ENCODE data around the gene SMOC1.

DNA sequence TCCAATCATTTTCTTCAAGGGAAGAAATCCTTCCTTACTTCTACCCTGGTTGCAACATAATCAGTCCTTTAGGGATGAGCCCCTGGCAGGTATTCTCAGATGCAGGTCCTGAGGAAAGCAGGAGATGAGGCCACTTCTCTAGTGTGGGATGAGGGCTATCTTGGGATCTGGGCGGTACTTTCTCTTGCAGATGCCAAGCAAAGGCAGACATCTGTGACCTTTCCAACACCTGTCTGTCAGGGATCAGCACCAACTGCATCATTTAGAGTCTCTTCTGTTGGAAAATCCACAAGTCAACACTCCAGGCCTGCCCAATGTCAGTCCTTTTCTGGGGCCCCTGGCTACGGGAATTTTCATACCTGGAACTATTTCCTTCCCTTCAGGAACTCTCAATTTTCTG is 180.3 kb downstream of the SMOC1 start:
- TF ChIP-seq CTCF (IDR thresholded peaks at IDR 0.05; ENCODE audit: low read depth, low read length) (no peak), MAX (IDR thresholded peaks at IDR 0.05; ENCODE audit: low read depth, low read length) (no peak), POLR2A (IDR thresholded peaks at IDR 0.05; ENCODE audit: extremely low read depth, insufficient read length) (no peak)
